Fibroblast of the aortic adventitia (primary cell): Measurements from ENCODE around the gene ITGB1BP1. TPM values are rescaled to one million over a fixed set of nuclear protein-coding genes. Genes with fewer than 3 reads are reported as not detected.

Source experiments
- DNase-seq: peaks from one replicate; pipeline ENCODE4 v3.0.0-alpha.2; 2010; ENCODE audit warnings: low read depth
- H3K4me3 ChIP-seq: 2 replicates; pipeline ENCODE4 v1.5.1; 2011; ENCODE audit warnings: low read depth, mild to moderate bottlenecking, control low read depth, low read length, moderate library complexity
- total RNA-seq: library from RNA; depleted of rRNA; stranded (reverse); fragments of >200 nt; gene quantifications from 2 replicates; pipeline ENCODE4 v1.2.3, GENCODE V29; 2012; ENCODE audit warnings: low replicate concordance
- TF ChIP-seq, protein P1 (sequence below): IDR thresholded peaks from 2 replicates; pipeline ENCODE4 v1.5.1; 2011; ENCODE audit warnings: mild to moderate bottlenecking, low read length, control low read depth, inconsistent platforms; ENCODE audit not compliant: insufficient read depth

Gene ITGB1BP1
- total RNA-seq, 1 donor: 80.9 TPM

DNA sequence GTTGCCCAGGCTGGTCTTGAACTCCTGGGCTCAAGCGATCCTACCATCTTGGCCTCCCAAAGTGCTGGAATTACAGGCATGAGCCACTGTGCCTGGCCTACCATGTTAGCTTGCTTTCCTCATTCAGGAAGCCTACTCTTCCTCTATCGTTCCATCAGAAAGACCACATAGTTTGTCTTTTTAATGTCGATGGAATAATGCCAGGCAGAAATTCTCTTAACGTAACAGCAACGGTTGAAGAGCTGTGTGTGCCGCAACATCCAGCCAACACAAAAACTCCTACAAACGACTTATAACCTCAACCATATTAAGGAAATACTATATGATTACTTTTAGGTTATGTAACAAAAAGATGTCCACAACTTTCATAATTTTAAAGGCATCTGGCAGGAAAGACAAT lies 10.5 kb downstream of the ITGB1BP1 start:
- no peak for DNase-seq
- TF ChIP-seq, protein P1, sequence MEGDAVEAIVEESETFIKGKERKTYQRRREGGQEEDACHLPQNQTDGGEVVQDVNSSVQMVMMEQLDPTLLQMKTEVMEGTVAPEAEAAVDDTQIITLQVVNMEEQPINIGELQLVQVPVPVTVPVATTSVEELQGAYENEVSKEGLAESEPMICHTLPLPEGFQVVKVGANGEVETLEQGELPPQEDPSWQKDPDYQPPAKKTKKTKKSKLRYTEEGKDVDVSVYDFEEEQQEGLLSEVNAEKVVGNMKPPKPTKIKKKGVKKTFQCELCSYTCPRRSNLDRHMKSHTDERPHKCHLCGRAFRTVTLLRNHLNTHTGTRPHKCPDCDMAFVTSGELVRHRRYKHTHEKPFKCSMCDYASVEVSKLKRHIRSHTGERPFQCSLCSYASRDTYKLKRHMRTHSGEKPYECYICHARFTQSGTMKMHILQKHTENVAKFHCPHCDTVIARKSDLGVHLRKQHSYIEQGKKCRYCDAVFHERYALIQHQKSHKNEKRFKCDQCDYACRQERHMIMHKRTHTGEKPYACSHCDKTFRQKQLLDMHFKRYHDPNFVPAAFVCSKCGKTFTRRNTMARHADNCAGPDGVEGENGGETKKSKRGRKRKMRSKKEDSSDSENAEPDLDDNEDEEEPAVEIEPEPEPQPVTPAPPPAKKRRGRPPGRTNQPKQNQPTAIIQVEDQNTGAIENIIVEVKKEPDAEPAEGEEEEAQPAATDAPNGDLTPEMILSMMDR: no peak
- no peak overlapping the region for H3K4me3 ChIP-seq

DNA sequence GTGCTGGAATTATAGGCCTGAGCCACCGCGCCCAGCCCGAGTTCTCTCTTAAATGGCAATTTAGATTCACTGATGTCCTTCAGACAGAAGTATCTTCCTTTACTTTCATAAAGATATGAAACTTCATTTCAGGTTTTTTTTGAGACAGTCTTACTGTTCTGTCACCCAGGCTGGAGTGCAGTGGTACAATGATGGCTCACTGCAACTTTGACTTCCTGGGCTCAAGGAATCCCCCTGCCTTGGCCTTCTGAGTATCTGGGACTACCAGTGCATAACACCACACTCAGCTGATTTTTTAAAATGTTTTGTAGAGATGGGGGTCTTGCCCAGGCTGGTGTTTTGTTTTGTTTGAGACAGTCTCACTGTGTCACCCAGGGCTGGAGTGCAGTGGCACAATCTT lies 13.2 kb downstream of the ITGB1BP1 start:
- DNase-seq: no peak
- no peak overlapping the region for H3K4me3 ChIP-seq
- TF ChIP-seq, protein P1: no peak

DNA sequence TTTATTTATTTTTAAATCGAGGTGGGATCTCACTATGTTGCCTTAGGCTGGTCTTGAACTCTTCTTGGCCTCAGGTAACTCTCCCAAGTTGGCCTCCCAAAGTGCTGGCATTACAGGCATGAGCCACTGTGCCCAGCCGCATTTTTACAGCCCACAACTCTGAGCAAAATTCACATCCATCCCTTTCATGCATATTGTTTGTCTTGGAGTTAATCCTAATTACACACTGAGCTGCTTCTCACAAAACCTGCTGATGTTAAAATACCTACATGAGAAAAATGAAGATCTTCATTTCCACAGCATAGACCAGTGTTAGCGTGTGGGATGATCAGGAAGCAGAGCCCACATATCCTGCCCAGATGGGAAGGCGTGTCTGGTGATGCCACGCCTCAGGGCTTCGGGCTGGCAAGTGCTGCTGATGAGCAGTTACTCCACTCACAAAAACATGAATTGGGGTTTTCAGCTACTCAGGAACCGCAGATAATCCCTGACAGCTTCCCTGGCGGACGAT lies 14.6 kb downstream of the ITGB1BP1 start:
- no peak overlapping the region for H3K4me3 ChIP-seq
- TF ChIP-seq, protein P1: no peak
- no peak for DNase-seq

DNA sequence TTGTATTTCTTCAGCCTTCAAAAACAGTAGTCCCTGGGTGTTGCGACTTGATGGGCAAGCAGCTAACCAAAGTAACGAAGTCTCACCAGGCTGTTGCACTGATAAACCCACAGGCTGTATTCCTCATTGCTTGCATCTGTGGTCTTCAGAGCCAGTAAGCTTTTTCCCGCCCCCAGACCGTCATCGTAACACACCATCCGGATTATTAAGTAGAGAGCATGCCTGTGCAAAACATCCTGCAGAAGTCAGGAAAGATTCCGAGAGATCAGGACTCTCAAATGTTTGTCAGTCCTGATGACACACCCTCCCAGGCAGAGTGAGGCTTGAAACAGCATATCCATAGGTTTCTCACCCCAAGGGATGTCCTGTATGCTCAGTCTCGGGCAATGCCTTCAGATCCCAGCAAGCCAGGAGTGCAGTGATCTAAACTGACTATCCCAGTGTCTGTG lies 15.9 kb downstream of the ITGB1BP1 start:
- TF ChIP-seq, protein P1: no peak
- no peak for DNase-seq
- no peak overlapping the region for H3K4me3 ChIP-seq

DNA sequence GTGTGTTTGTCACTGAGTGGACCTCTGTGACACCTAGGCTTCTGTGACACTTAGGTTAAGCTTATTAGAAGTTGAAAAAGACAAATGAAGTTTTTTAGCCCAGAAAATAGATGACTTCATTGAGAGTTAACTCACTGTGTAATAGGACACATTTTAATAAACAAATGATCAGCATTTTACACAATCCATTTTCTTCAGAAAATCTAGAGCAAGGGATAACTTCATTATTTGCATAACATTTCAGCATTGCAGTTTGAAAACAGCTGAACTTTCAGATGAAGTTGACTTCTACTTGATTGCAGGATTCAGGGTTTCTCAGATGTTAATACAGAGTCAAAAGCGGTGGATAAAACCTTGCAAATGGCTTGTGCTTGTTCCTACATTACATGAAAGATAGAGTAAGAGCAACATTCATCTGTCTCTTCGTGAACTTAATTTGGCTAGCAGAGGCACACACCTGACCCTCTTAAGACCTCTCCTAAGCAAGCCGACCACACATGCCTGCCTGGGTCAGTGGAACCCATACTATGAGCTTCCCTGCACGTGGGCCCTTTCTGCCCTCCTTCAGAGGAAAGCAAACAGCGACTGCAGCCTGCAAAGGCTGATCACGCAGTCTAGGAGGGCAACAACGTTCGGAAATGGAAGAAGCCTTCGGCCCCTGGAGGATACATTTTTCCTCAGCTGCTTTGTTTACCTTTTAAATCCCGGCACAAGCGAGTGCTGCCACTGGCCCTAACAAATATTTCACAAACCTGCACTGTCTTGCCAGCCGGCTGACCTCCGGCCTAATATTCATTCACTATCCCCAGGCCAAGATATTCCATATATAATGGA lies 16.6 kb downstream of the ITGB1BP1 start:
- TF ChIP-seq, protein P1: no peak
- no peak for DNase-seq
- H3K4me3 ChIP-seq: no peak overlapping the region

DNA sequence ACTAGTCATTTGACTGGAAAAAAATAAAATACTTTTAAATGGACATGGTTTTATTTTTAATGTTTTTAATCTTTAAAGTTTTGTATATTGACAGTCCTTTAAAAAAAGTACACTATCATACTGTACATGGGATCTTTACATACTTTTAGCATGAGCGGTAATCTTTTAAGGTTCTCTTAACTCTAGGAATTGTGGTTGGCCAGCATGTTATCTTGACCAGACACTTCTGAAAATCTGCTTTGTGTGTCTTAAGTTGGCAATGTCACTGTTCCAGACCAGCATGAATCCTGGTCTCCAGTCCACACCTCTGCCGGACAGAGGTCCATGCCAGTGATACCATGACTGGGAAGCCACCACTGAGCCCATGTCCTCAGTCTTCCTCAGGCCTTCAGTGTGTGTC lies 17.7 kb downstream of the ITGB1BP1 start:
- H3K4me3 ChIP-seq: no peak overlapping the region
- peak; percentile 49 for DNase-seq
- TF ChIP-seq, protein P1: no peak
